GM18508 (cell line): Measurements from ENCODE around the gene IRF2BPL.
A peak's percentile ranks its signal among the peaks of the same experiment; 100 is the strongest.

Experiments
- ATAC-seq: cut with Tn5 transposase; IDR thresholded peaks from one replicate; pipeline ENCODE4 v1.9.1; 2021; ENCODE audit warnings: moderate number of reproducible peaks; ENCODE audit not compliant: insufficient read depth, unreplicated experiment

The IRF2BPL gene

GRCh38 chr14:77055981-77056380, 27.5 kb upstream of the IRF2BPL start:
- no peak for ATAC-seq

- no peak for ATAC-seq
These were observed 26.8 kb upstream of the IRF2BPL start for GRCh38 chr14:77055306-77055705.

- no peak for ATAC-seq
These were observed 24.7 kb upstream of the IRF2BPL start for GRCh38 chr14:77053046-77053841.

- no peak for ATAC-seq
These were observed 24.0 kb upstream of the IRF2BPL start for GRCh38 chr14:77052281-77053044.

GRCh38 chr14:77051116-77051515, 22.6 kb upstream of the IRF2BPL start:
- no peak for ATAC-seq

GRCh38 chr14:77046721-77047120, 18.2 kb upstream of the IRF2BPL start:
- ATAC-seq, result no peak

GRCh38 chr14:77045238-77046162, 17.0 kb upstream of the IRF2BPL start:
- no peak for ATAC-seq

GRCh38 chr14:77044783-77045237, 16.3 kb upstream of the IRF2BPL start:
- ATAC-seq, result no peak

- no peak for ATAC-seq
These were observed 15.5 kb upstream of the IRF2BPL start for GRCh38 chr14:77043984-77044485.

- no peak for ATAC-seq
These were observed 14.9 kb upstream of the IRF2BPL start for GRCh38 chr14:77043177-77043983.

- no peak for ATAC-seq
These were observed 13.5 kb upstream of the IRF2BPL start for GRCh38 chr14:77041881-77042545.

GRCh38 chr14:77040741-77041653, 12.5 kb upstream of the IRF2BPL start:
- no peak for ATAC-seq

- peak; percentile 32 for ATAC-seq
These were observed 11.7 kb upstream of the IRF2BPL start for GRCh38 chr14:77040059-77040740.

GRCh38 chr14:77039285-77040058, 11.0 kb upstream of the IRF2BPL start:
- no peak for ATAC-seq

GRCh38 chr14:77037938-77038568, 9.5 kb upstream of the IRF2BPL start:
- ATAC-seq, result no peak
